Dendritic cell treated with granulocyte-macrophage colony-stimulating factor and Interleukin-4, amounts not matched to agents 40 ng/mL and 50 ng/mL, for 4 days (primary cell): ENCODE data around the gene CCDC93.

Source experiments
- H3K27ac Mint-ChIP-seq: one replicate; pipeline ENCODE4 v1.8.0; 2022; ENCODE audit warnings: mild to moderate bottlenecking, mixed read lengths
- H3K27me3 Mint-ChIP-seq: one replicate; pipeline ENCODE4 v1.8.0; 2022; ENCODE audit warnings: mild to moderate bottlenecking, mixed read lengths
- H3K36me3 Mint-ChIP-seq: one replicate; pipeline ENCODE4 v1.8.0; 2022; ENCODE audit warnings: low read depth, mixed read lengths
- H3K4me1 Mint-ChIP-seq: one replicate; pipeline ENCODE4 v1.8.0; 2022; ENCODE audit warnings: low read depth, mixed read lengths
- H3K4me3 Mint-ChIP-seq: one replicate; pipeline ENCODE4 v1.8.0; 2022; ENCODE audit warnings: mild to moderate bottlenecking, moderate library complexity, mixed read lengths
- H3K9me3 Mint-ChIP-seq: one replicate; pipeline ENCODE4 v1.8.0; 2022; ENCODE audit warnings: mixed read lengths
- intact Hi-C: fragments of 100-400 bp; cut with micrococcal nuclease; formaldehyde crosslinking; loops from one replicate; pipeline ENCODE4 v1.15.0; 2022

Gene CCDC93

GRCh38 chr2:118013724-118014491, at the start of gene CCDC93:
Gene CCDC93 (minus strand): TSS chr2:118014070. CDS start chr2:118013995, 75 bp downstream.
- Mint-ChIP-seq H3K4me1 (peaks cover 72% of the 10 kb centered on the region), H3K4me3 (peak within 1 kb of the TSS; percentile 91), H3K36me3 (peaks cover 33% of the 10 kb centered on the region), H3K27me3 (no peaks in the 10 kb centered on the region), H3K27ac (peak within 1 kb of the TSS; percentile 93), H3K9me3 (peaks cover 16% of the 10 kb centered on the region)
- intact Hi-C loops: loop anchor here (2.0 kb wide), 1 partner anchor 19 kb away; no protein-coding TSS in a partner anchor

GRCh38 chr2:118062669-118063068, 48.8 kb upstream of the CCDC93 start:
- Mint-ChIP-seq H3K4me1 (peaks cover 31% of the 10 kb centered on the region), H3K4me3 (no peak overlapping the region), H3K36me3 (no peaks in the 10 kb centered on the region), H3K27me3 (no peaks in the 10 kb centered on the region), H3K9me3 (no peaks in the 10 kb centered on the region), H3K27ac (no peak overlapping the region)
- intact Hi-C loops: loop anchor here (10.0 kb wide), 1 partner anchor 228 kb away; no protein-coding TSS in a partner anchor

- Mint-ChIP-seq H3K4me3 (no peak overlapping the region), H3K27ac (no peak overlapping the region)
- intact Hi-C loops: loop anchor here (10.0 kb wide), 1 partner anchor 227 kb away; no protein-coding TSS in a partner anchor
These were observed 48.2 kb upstream of the CCDC93 start for GRCh38 chr2:118062048-118062447.

GRCh38 chr2:118061135-118061955, 47.5 kb upstream of the CCDC93 start:
- intact Hi-C loops: loop anchor here (1.0 to 10.0 kb wide), 3 partner anchors 15 to 227 kb away; partner anchors contain the start of gene INSIG2

More at GRCh38 chr2:118062048-118062447, 48.2 kb upstream of the CCDC93 start:
- H3K4me1 Mint-ChIP-seq: peaks cover 37% of the 10 kb centered on the region
- no peaks in the 10 kb centered on the region for H3K36me3 Mint-ChIP-seq
- no peaks in the 10 kb centered on the region for H3K9me3 Mint-ChIP-seq
- no peaks in the 10 kb centered on the region for H3K27me3 Mint-ChIP-seq

GRCh38 chr2:118059919-118060478, 46.1 kb upstream of the CCDC93 start:
- Mint-ChIP-seq H3K36me3 (no peaks in the 10 kb centered on the region), H3K27me3 (no peaks in the 10 kb centered on the region), H3K9me3 (no peaks in the 10 kb centered on the region), H3K4me1 (peaks cover 55% of the 10 kb centered on the region), H3K27ac (peak overlapping the region; percentile 74), H3K4me3 (no peak overlapping the region)
- intact Hi-C loops: loop anchor here (2.0 to 10.0 kb wide), 3 partner anchors 29 to 225 kb away; partner anchors contain the start of gene INSIG2

More at GRCh38 chr2:118061135-118061955, 47.5 kb upstream of the CCDC93 start:
- Mint-ChIP-seq H3K36me3 (no peaks in the 10 kb centered on the region), H3K4me3 (no peak overlapping the region), H3K4me1 (peaks cover 42% of the 10 kb centered on the region), H3K27ac (peak overlapping the region; percentile 25), H3K9me3 (no peaks in the 10 kb centered on the region), H3K27me3 (no peaks in the 10 kb centered on the region)

GRCh38 chr2:118058951-118059350, 45.1 kb upstream of the CCDC93 start:
- intact Hi-C loops: loop anchor here (5.0 kb wide), 1 partner anchor 42 kb away; no protein-coding TSS in a partner anchor
- H3K9me3 Mint-ChIP-seq: no peaks in the 10 kb centered on the region
- H3K36me3 Mint-ChIP-seq: no peaks in the 10 kb centered on the region
- H3K4me1 Mint-ChIP-seq: peaks cover 61% of the 10 kb centered on the region
- no peaks in the 10 kb centered on the region for H3K27me3 Mint-ChIP-seq
- no peak overlapping the region for H3K4me3 Mint-ChIP-seq
- H3K27ac Mint-ChIP-seq: peak overlapping the region; percentile 74

- Mint-ChIP-seq H3K36me3 (no peaks in the 10 kb centered on the region), H3K9me3 (no peaks in the 10 kb centered on the region), H3K4me3 (no peak overlapping the region), H3K27me3 (no peaks in the 10 kb centered on the region), H3K27ac (peak overlapping the region; percentile 94), H3K4me1 (peaks cover 61% of the 10 kb centered on the region)
- intact Hi-C loops: loop anchor here (5.0 kb wide), 1 partner anchor 40 kb away; no protein-coding TSS in a partner anchor
These were observed 42.9 kb upstream of the CCDC93 start for GRCh38 chr2:118056801-118057200.

- Mint-ChIP-seq H3K36me3 (no peaks in the 10 kb centered on the region), H3K4me3 (no peak overlapping the region), H3K9me3 (no peaks in the 10 kb centered on the region), H3K4me1 (peaks cover 56% of the 10 kb centered on the region), H3K27ac (peak overlapping the region; percentile 94), H3K27me3 (no peaks in the 10 kb centered on the region)
- intact Hi-C loops: loop anchor here (5.0 kb wide), 1 partner anchor 39 kb away; no protein-coding TSS in a partner anchor
These were observed 42.3 kb upstream of the CCDC93 start for GRCh38 chr2:118056165-118056534.

- peak overlapping the region; percentile 94 for H3K27ac Mint-ChIP-seq
- no peaks in the 10 kb centered on the region for H3K27me3 Mint-ChIP-seq
- peaks cover 53% of the 10 kb centered on the region for H3K4me1 Mint-ChIP-seq
- H3K36me3 Mint-ChIP-seq: no peaks in the 10 kb centered on the region
- no peaks in the 10 kb centered on the region for H3K9me3 Mint-ChIP-seq
- peak overlapping the region; percentile 6 for H3K4me3 Mint-ChIP-seq
- intact Hi-C loops: loop anchor here (5.0 kb wide), 1 partner anchor 38 kb away; no protein-coding TSS in a partner anchor
These were observed 41.8 kb upstream of the CCDC93 start for GRCh38 chr2:118055512-118056164.

GRCh38 chr2:118054213-118055008, 40.5 kb upstream of the CCDC93 start:
- Mint-ChIP-seq H3K27ac (peak overlapping the region; percentile 94), H3K27me3 (no peaks in the 10 kb centered on the region), H3K4me3 (no peak overlapping the region), H3K4me1 (peaks cover 54% of the 10 kb centered on the region), H3K36me3 (no peaks in the 10 kb centered on the region), H3K9me3 (no peaks in the 10 kb centered on the region)
- intact Hi-C loops: loop anchor here (5.0 kb wide), 1 partner anchor 37 kb away; no protein-coding TSS in a partner anchor

GRCh38 chr2:118053681-118054080, 39.8 kb upstream of the CCDC93 start:
- H3K9me3 Mint-ChIP-seq: no peaks in the 10 kb centered on the region
- intact Hi-C loops: no loop called here
- no peak overlapping the region for H3K4me3 Mint-ChIP-seq
- H3K27me3 Mint-ChIP-seq: no peaks in the 10 kb centered on the region
- no peaks in the 10 kb centered on the region for H3K36me3 Mint-ChIP-seq
- no peak overlapping the region for H3K27ac Mint-ChIP-seq
- H3K4me1 Mint-ChIP-seq: peaks cover 50% of the 10 kb centered on the region

- Mint-ChIP-seq H3K27me3 (no peaks in the 10 kb centered on the region), H3K4me1 (peaks cover 43% of the 10 kb centered on the region), H3K36me3 (no peaks in the 10 kb centered on the region), H3K4me3 (no peak overlapping the region), H3K9me3 (no peaks in the 10 kb centered on the region), H3K27ac (no peak overlapping the region)
- intact Hi-C loops: no loop called here
These were observed 38.6 kb upstream of the CCDC93 start for GRCh38 chr2:118052474-118052873.
